Panc1 (cell line): ENCODE measurements around the gene PDCD1.

ENCODE experiments used
- POLR2AphosphoS5 ChIP-seq: IDR thresholded peaks from 2 replicates; pipeline ENCODE4 v1.6.1; 2012; ENCODE audit warnings: mild to moderate bottlenecking, low read depth, low read length, moderate library complexity
- REST ChIP-seq, 2 experiments: IDR thresholded peaks; 2 replicates each; pipeline ENCODE4 v1.6.1; 2011 to 2012; ENCODE audit warnings: low read depth in 2 of 2, control low read depth in 1 of 2, low read length in 1 of 2, mild to moderate bottlenecking in 1 of 2, moderate library complexity in 1 of 2; ENCODE audit not compliant: insufficient read depth in 1 of 2
- SIN3A ChIP-seq: IDR thresholded peaks from 2 replicates; pipeline ENCODE4 v1.6.1; 2012; ENCODE audit warnings: low read depth, mild to moderate bottlenecking, low read length, moderate library complexity, borderline replicate concordance; ENCODE audit not compliant: insufficient read depth
- TCF7L2 ChIP-seq: IDR thresholded peaks from 2 replicates; pipeline ENCODE4 v1.6.1; 2011; ENCODE audit warnings: mild to moderate bottlenecking, low read depth, low read length, inconsistent platforms
- TF ChIP-seq, protein P1 (sequence below): fragments of 450-650 bp; IDR thresholded peaks from 2 replicates; pipeline ENCODE4 v1.5.1; 2017; ENCODE audit warnings: mild to moderate bottlenecking

- no peak for TF ChIP-seq POLR2AphosphoS5
- TF ChIP-seq, protein P1, sequence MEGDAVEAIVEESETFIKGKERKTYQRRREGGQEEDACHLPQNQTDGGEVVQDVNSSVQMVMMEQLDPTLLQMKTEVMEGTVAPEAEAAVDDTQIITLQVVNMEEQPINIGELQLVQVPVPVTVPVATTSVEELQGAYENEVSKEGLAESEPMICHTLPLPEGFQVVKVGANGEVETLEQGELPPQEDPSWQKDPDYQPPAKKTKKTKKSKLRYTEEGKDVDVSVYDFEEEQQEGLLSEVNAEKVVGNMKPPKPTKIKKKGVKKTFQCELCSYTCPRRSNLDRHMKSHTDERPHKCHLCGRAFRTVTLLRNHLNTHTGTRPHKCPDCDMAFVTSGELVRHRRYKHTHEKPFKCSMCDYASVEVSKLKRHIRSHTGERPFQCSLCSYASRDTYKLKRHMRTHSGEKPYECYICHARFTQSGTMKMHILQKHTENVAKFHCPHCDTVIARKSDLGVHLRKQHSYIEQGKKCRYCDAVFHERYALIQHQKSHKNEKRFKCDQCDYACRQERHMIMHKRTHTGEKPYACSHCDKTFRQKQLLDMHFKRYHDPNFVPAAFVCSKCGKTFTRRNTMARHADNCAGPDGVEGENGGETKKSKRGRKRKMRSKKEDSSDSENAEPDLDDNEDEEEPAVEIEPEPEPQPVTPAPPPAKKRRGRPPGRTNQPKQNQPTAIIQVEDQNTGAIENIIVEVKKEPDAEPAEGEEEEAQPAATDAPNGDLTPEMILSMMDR, result no peak
- TF ChIP-seq REST (IDR thresholded peaks at IDR 0.05; ENCODE audit: insufficient read depth in 1 of 2, low read depth in 2 of 2, low read length in 1 of 2), result peak in 1 of 2 experiments; percentile 81; a peak in 2 of 4 replicates
- TF ChIP-seq SIN3A, result no peak
- no peak for TF ChIP-seq TCF7L2
These were observed 7.5 kb upstream of the PDCD1 start for GRCh38 chr2:241865957-241866789.
